Measurements from ENCODE around the gene TLR10.

Gene TLR10

DNA sequence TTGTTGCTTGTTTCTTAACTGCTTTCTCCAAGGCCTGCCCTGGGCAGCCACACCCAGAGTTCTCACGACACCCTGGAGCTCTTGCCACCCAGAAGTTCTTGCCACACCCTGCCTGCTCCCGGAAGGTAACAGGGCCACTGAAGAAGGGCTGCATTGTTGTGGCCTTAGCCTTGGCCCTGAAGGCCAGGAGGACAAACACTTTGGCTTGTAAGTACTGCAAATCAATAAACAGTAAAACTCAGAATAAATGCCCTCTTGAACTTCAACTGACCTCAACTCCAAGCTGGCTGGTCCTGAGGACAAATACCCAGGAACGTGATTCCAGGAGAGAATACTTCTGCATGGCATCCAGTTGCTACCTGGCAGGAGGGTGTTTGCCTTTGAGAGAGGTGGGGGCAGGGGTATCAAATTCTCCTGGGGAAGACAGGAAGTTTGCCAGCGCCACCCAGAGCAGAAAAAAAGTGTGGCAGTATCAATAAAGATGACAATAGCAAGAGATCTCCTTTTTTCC lies 54.1 kb downstream of the TLR10 start:
- DNase-seq: no peak

DNA sequence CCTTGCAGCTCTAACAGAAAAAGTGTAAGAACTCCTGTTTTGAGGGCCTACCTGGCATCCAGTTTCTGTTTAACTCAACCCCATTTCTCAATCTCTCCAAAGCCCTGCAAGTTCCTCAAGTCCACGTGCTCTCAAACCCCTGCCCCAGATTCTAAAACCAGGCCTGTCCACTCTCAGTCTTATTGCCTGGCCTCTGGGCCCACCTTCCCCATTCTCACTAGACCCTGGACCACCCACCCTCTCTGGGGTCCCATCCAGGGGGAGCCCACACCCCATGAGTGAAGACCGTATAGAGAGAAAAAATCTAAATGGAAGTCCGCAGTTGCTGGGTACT lies 58.3 kb downstream of the TLR10 start:
- DNase-seq: no peak

DNA sequence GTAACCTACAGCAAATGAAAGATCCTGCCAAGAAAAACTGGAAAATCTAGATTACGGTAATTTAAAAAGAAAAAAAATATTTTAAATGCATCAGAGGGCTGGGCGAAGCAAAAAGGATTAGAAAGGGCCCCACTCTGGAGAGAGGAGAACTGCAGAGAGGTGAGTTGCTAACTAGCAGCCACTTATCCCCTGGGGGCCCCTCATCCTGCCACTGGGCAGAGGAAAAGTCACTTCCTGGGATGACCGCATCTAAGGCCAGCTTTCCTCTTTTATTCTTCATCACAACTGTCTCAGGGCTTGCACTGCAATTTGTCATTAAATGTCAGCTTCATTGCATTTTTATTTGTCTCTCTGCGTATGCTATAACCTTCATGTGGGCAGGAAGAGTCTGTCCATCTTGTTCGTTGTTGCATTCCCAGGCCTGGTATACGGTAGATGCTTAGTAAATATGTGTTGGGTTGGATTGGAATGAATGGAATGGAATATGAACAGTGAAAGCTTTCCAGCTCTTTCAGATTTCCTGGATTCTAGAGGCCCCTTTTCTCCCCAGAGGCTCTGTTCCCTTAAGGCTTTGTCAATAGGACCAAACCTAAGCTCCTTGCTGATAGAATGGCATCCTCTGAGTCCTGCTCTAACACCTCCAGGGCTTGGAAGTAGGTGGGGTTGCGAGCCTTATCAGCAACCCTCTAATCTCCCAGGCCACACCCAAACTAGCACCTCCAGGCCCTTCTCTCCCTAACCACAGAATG lies 58.9 kb downstream of the TLR10 start:
- no peak for DNase-seq

DNA sequence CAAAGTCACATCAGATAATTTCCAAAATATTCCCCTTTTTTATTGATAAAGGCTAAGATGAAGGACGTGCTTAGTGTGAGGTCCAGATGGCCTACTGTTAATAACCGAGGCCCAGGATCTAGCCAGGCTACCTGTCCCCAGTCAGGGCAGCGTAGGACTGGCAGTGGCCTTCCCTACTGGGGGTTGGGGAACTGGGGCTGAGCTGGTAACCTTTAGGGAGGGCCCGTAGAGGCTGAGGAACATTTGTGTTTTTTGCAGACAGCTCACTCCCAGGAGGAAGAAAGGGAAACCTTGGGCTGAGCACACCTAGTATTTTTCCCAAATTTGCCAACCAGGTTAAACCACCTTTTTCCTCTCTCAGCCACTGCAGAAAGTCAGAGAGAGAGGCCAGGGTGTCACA lies 59.7 kb downstream of the TLR10 start:
- no peak for DNase-seq

All from CD4-positive, alpha-beta T cell treated with Interleukin-15 for 1 hour (primary cell).